Fibroblast of pulmonary artery (primary cell): ENCODE measurements around the gene DPP6.

ENCODE experiments used
- DNase-seq: peaks from one replicate; pipeline ENCODE4 v3.0.0-alpha.2; 2010; ENCODE audit warnings: low read depth
- H3K4me3 ChIP-seq: replicated peaks from 2 replicates; pipeline ENCODE4 v1.5.1; 2011; ENCODE audit warnings: low read depth, mild to moderate bottlenecking, control low read depth, low read length, moderate library complexity
- CTCF ChIP-seq: IDR thresholded peaks from 2 replicates; pipeline ENCODE4 v1.5.1; 2011; ENCODE audit warnings: mild to moderate bottlenecking, control low read depth, low read length, inconsistent platforms; ENCODE audit errors: missing control alignments

Gene DPP6

GRCh38 chr7:154484943-154485342 lies 432.7 kb downstream of the DPP6 start:
- H3K4me3 ChIP-seq = no peak overlapping the region
- DNase-seq = no peak
- no peak for TF ChIP-seq CTCF

- no peak for TF ChIP-seq CTCF
- H3K4me3 ChIP-seq = no peak overlapping the region
- DNase-seq = no peak
These were observed 437.7 kb downstream of the DPP6 start for GRCh38 chr7:154489897-154490296.

- no peak for DNase-seq
- no peak for TF ChIP-seq CTCF
These were observed 441.4 kb downstream of the DPP6 start for GRCh38 chr7:154493594-154493993.

GRCh38 chr7:154497751-154498150 lies 445.6 kb downstream of the DPP6 start:
- no peak for TF ChIP-seq CTCF
- no peak for DNase-seq
- no peak overlapping the region for H3K4me3 ChIP-seq

More at GRCh38 chr7:154493594-154493993, 441.4 kb downstream of the DPP6 start:
- H3K4me3 ChIP-seq = no peak overlapping the region

GRCh38 chr7:154503962-154504550 lies 451.9 kb downstream of the DPP6 start:
- DNase-seq = peak; percentile 48
- peak; percentile 47 for TF ChIP-seq CTCF
- H3K4me3 ChIP-seq = no peak overlapping the region

- no peak overlapping the region for H3K4me3 ChIP-seq
- DNase-seq = no peak
- TF ChIP-seq CTCF = no peak
These were observed 452.7 kb downstream of the DPP6 start for GRCh38 chr7:154504918-154505317.

- TF ChIP-seq CTCF = no peak
- no peak for DNase-seq
- no peak overlapping the region for H3K4me3 ChIP-seq
These were observed 453.2 kb downstream of the DPP6 start for GRCh38 chr7:154505362-154505761.
